GM19025 (cell line): ENCODE measurements around the gene GDF9.

Source experiments
- ATAC-seq: cut with Tn5 transposase; IDR thresholded peaks from one replicate; pipeline ENCODE4 v1.9.1; 2021; ENCODE audit warnings: mild to moderate bottlenecking, low read depth, moderate library complexity; ENCODE audit not compliant: unreplicated experiment

Gene GDF9

DNA sequence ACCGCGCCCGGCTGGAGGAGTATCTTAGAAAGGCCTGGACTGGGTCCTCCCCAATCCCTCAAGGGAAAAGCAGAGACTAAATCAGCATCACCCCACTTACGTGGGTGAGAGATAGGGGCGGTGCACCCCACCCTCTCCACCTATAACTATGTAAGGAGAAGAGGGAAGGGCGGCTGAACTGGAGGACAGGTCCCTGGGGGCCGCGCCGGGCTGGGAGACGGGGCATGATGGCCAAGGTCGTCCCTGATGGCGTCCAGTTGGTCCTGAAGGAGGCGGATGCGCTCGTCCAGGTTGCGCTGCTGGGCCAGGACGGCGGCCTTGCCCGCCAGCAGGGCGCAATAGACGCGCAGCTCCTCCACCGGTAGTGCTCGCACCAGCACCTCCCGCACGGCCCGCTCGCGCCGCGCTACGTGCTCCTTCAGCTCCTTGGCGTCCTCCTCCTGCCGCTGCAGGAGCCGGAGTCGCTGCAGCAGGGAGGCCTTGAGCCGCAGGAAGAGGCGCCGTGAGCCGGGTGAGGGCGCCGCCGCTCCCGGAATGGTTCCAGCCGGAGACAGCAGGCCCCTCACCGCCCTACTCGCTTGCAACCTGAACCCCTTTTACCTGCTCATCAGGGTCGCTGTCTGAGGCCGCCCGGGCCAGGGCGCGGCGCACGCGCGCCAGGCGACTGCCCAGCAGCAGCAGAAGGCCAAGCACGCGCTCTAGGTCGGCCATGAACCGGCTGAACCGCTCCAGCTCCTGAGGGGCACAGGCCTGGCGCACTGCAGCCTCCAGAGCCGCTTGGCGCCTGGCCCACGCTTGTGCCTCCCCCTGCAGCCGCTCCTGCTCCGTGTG lies 43.4 kb downstream of the GDF9 start:
- no peak for ATAC-seq

DNA sequence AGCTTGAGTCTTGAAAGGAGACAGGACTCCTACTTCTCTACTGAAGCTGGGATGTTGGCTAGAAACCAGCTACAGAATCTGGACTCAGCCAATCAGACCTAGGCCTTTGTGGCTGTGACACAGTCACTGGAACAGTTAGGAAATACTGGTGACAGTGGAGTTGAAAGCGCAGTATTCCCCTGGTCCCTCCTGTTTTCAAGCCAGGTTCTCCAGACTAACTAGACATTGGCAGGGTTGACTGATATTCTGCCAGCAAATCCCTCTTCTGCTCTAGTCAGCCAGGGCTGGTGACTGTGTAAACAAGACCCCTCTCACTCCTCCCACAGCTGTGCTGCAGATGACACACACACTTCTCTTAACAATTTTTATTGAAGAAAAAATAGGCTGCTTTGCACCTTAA lies 44.5 kb downstream of the GDF9 start:
- no peak for ATAC-seq

DNA sequence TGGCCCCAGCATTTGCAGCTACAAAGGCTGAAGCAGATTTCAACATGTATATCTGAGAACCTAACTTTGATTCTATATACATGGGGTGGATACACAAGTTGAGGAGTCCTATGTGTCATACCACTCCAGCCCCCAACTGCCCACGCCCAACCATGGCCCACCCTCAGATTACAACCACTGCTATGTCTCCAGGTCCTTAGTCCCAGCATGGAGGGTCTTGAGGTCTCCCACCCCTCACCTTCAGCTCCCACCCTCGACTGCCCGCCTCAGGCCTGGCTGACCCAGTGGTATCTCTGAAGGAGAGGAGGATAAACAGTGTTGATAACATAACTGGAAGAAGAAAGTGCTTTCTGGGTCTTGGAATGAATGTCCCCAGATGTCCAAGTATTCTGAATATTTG lies 44.9 kb downstream of the GDF9 start:
- ATAC-seq: no peak

DNA sequence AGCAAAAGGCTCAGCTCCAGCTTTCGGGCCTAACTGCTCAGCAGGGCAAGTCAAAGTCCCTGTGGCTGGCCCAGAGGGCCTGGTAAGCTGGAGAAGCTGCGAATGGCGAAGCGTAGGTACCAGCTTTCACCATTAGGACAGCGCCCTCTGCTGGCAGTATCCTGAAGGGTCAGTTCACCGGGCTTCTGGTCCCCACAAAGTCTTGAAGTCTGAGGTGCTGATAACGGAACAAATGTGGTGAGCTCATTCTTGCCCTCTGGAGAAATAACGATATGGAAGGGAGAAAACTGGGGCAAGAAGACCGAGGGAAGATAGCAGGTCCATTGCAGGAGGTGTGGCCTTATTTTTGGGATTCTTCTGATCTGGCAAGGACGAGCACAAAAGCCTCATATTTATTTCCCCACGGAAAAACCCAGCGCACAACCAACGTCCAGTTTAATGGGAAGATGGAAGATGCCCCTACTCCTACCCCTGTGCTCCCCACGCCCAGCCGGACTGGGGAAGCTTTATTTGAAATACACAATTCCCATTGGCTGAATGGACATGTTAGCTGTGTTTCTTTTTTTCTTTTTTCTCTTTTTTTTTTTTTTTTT lies 46.0 kb downstream of the GDF9 start:
- peak; percentile 61 for ATAC-seq

DNA sequence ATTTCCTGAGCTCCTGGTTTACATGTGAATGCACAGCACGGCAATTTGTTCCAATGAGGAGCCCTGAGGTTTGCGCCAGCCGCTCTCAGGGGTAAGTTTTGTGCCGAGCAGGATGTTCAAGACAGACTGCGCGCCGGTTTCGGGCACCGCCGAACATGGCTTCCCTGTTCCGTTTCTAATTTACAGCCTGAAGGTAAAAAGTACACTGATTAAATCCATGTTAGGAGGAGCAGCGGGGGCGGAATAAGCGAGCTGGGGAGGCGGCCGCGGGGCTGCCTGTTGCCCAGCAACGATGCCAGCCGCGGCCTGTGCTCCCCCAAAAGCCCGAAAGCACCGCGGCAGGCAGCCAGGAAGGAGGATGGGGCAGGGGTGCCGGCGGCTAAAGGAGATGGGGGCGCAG lies 46.8 kb downstream of the GDF9 start:
- ATAC-seq: no peak

DNA sequence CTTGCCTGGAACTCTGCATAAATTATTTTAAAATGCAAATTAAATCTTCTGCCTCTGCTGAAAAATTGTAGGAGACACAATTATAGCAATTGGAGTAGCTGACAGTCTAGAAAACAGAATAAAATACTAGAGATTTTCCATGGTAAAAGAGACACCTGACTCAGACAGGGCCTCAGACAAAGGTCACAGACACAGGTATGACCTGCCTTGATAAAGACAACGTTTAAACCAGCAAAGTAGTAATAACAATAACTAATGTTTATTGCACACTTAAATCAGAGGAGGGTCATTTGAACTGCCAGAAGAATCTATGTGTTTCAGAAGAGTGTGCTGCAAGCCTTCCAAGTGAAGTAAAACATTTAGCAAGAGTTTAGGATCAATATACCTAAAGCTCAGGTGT lies 49.3 kb downstream of the GDF9 start:
- no peak for ATAC-seq

DNA sequence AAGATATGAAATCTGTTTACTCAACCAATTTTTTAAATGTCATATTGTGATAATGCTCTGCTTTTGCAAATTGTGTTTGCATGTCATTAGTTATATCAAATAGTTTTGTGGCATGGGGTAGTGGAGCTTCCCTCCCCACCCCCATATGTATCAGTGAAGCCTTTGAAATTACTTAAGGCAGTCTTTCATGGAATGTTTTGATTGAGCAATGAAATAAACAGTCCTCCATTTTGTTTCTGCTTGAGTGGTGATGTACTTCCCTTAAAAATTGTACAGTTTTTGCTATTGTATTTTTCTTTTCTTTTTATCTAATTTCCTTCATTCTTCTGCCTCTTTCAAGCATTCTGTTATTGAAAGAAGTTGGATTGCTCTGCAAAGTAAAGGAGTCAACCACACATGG lies 49.7 kb downstream of the GDF9 start:
- no peak for ATAC-seq

DNA sequence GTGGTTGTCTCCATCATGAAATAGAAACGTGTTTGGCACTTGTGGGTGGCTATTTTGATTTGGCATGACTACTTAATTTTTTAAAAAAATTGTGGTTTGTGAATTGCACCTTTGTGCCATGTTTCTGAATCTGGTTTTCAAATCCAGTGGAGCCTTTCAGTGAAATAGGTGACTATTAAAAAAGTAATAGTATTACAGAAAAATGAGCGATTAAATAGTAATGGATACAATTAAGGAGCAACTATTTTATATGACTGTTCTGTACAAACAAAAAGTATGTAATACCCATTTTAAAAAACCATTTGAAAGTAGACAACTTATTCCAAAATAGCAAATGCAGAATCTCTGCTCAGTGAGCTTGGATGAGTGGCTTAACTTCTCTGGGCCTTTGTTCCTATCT lies 50.2 kb downstream of the GDF9 start:
- no peak for ATAC-seq

DNA sequence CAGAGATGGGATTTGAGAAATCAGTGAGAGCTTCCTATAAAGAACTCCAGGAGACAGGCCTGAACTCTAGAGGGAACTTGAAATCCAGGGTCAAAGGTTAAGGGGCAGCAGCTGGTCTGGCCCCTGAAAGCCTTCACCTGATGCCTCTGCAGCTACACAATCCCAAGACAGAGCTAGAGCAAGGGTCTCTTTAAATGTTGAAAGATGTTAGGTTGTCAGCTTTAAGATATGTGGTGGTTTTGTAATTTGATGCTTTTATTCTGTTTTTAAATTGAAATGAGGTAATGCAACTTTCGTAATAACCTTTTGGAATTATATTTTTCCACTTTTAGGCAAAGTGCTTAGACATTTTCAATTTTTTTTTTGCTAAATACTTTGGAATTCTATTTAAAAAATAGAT lies 50.8 kb downstream of the GDF9 start:
- no peak for ATAC-seq

DNA sequence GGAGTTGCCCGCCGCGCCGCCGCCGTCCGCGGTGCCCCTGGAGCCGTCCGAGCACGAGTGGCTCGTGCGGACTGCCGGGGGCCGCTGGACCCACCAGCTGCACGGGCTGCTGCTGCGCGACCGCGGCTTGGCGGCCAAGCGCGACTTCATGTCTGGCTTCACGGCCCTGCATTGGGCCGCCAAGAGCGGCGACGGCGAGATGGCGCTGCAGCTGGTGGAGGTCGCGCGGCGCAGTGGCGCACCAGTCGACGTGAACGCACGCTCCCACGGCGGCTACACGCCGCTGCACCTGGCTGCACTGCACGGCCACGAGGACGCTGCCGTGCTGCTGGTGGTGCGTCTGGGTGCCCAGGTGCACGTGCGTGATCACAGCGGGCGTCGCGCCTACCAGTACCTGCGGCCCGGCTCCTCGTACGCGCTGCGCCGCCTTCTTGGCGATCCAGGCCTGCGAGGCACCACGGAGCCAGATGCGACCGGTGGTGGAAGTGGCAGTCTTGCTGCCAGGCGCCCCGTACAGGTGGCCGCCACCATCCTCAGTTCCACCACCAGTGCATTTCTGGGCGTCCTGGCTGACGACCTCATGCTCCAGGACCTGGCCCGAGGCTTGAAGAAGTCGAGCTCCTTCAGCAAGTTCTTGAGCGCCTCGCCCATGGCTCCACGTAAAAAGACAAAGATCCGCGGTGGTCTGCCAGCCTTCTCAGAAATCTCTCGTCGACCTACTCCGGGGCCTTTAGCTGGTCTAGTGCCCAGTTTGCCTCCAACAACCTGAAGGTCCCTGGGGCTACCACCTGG lies 51.6 kb downstream of the GDF9 start:
- no peak for ATAC-seq

DNA sequence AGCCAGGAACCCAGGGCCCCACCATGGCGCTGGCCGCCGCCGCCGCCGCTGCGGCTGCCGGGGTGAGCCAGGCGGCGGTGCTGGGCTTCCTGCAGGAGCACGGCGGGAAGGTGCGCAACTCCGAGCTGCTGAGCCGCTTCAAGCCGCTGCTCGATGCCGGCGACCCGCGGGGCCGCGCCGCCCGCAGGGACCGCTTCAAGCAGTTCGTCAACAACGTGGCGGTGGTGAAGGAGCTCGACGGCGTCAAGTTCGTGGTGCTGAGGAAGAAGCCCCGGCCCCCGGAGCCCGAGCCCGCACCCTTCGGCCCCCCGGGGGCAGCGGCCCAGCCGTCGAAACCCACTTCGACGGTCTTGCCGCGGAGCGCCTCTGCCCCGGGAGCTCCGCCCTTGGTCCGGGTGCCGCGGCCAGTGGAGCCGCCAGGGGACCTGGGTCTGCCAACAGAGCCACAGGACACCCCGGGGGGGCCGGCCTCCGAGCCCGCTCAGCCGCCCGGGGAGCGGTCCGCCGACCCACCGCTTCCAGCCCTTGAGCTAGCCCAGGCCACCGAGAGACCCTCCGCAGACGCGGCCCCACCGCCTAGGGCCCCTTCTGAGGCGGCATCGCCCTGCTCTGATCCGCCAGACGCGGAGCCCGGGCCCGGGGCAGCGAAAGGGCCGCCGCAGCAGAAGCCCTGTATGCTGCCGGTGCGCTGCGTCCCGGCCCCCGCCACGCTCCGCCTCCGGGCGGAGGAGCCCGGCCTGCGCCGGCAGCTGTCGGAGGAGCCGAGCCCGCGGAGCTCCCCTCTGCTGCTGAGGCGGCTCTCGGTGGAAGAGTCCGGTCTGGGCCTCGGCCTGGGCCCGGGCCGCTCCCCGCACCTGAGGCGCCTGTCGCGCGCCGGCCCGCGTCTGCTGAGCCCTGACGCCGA lies 52.4 kb downstream of the GDF9 start:
- no peak for ATAC-seq

DNA sequence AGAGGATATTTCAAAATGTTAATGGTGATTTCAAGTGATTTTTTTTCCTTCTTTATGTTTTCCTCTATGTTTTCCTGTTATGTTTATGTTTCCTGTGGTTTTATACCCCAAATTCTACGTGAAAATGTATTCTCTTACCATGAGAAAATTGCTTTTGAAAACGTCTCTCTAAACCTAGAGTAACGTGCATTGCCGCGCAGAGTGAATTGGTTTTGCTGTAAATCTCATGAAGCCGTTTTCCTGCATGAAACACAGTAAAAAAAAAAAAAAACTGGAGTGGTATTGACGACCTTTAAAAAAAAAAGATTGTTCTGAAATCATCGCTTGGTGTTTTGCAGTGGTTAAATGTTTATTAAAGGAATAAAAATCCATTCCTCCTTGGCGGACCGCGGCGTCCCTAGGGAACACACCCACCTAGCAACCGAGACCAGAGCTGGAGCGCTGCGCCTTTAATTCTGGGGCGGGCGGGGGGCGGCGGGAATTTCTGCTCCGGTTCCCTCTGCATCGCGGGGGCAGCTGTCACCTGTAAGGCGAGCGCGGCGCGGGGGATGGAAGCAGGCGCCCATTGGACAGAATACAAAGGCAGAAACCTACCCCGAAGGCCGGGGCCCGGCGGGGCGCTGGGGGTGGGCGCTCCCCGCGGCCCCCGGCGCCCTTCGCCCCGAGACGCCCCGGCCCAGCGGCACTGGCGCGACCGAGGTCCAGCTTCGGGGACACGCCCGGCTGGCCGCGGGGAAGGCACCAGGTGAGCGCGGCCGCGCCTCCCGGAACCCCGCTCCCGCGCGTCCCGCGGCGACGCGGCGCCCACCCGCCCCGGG lies 53.3 kb downstream of the GDF9 start, which contains the start of gene SOWAHA:
TSS of gene SOWAHA (plus strand) at position 522 of the 818 bp plus-strand sequence. CDS start 320 bp downstream, outside the sequence.
- no peak for ATAC-seq

DNA sequence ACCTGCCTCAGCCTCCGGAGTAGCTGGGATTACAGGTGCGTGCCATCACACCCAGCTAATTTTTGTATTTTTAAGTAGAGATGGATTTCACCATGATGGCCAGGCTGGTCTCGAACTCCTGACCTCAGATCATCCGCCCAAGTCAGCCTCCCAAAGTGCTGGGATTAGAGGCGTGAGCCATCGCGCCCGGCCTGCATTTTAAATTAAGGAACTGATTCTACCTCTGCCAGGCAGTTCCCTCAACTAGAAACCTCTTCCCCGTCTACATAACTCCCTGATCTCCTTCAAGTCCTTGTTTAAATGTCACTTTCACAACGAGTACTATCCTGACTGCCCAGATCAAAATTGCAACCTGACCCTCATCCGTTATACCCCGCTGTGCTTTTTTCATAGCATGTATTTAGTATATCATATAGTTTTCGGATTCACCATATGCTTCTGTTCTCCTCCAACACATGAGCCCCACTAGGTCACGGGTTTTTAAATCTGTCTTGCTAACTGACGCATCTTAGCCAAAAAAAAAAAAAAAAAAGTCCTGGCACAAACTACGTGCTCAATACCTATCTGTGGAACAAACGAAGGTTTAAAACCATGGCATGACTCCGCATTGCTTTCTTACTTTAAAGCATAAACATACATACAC lies 54.0 kb downstream of the GDF9 start:
- ATAC-seq: no peak
